Activated naive CD4-positive, alpha-beta T cell treated with anti-CD3 and anti-CD28 coated beads, Interleukin-2, amount 50 U/mL, for 24 hours (primary cell): Measurements from ENCODE around the gene C6orf89.

Source experiments
- H3K27ac Mint-ChIP-seq: one replicate; pipeline ENCODE4 v1.8.0; 2021; ENCODE audit warnings: mild to moderate bottlenecking, mixed read lengths
- H3K27me3 Mint-ChIP-seq: one replicate; pipeline ENCODE4 v1.8.0; 2021; ENCODE audit warnings: mixed read lengths
- H3K36me3 Mint-ChIP-seq: one replicate; pipeline ENCODE4 v1.8.0; 2021; ENCODE audit warnings: mixed read lengths
- H3K4me1 Mint-ChIP-seq: one replicate; pipeline ENCODE4 v1.8.0; 2021; ENCODE audit warnings: mixed read lengths
- H3K4me3 Mint-ChIP-seq: one replicate; pipeline ENCODE4 v1.8.0; 2021; ENCODE audit warnings: mild to moderate bottlenecking, mixed read lengths
- H3K9me3 Mint-ChIP-seq: one replicate; pipeline ENCODE4 v1.8.0; 2021; ENCODE audit warnings: mixed read lengths

The C6orf89 gene

GRCh38 chr6:36848658-36849441 is 36.9 kb upstream of the C6orf89 start:
- peaks cover 28% of the 10 kb centered on the region for H3K36me3 Mint-ChIP-seq
- H3K4me3 Mint-ChIP-seq: no peak overlapping the region
- H3K4me1 Mint-ChIP-seq: no peaks in the 10 kb centered on the region
- H3K9me3 Mint-ChIP-seq: no peaks in the 10 kb centered on the region
- H3K27ac Mint-ChIP-seq: no peak overlapping the region
- H3K27me3 Mint-ChIP-seq: no peaks in the 10 kb centered on the region

DNA sequence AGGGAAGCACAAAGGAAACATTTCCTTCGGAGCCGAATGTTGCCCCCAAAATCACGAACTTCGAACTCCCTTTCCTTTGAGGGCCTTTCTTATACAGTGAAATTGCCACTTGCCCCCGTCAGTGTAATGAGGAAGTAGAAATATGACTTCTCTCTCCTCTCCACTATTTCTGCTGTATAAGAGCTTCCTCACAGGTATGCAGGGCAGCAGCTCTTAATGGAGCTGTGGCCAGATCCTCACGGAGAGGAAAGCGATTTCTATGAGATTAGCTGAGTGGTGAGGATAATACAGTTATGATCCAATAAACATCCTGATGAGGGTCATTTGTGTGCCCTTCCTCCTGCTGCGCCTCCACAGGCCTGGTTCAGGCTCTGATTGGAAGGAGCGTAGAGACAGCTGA is 35.7 kb upstream of the C6orf89 start:
- Mint-ChIP-seq H3K27ac (no peak overlapping the region), H3K9me3 (no peaks in the 10 kb centered on the region), H3K4me3 (no peak overlapping the region), H3K27me3 (no peaks in the 10 kb centered on the region), H3K4me1 (no peaks in the 10 kb centered on the region), H3K36me3 (peaks cover 32% of the 10 kb centered on the region)

DNA sequence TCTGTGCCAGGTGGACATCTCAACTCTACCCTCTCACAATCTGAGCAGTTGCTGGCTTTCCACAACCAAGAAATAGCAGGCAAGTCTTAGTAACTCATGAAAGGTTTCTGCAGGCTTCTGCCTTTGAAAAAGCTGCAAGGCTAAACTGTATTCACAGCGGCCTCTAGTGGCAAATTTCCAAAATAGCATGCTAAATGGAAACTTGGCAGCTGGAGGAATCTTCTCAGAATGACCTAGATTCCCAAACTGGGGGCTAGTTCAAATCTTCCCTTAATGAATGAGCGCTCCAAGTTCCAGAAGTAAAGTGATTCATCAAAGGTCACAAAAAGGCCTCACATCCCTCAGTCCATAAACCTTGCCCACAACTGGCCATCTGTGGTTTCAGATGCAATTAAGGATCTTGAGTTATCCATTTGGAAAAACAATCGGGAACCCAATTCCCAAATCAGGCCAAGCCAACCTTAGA is 34.6 kb upstream of the C6orf89 start:
- H3K4me3 Mint-ChIP-seq: no peak overlapping the region
- H3K27me3 Mint-ChIP-seq: no peaks in the 10 kb centered on the region
- H3K9me3 Mint-ChIP-seq: no peaks in the 10 kb centered on the region
- H3K36me3 Mint-ChIP-seq: peaks cover 34% of the 10 kb centered on the region
- H3K27ac Mint-ChIP-seq: no peak overlapping the region
- no peaks in the 10 kb centered on the region for H3K4me1 Mint-ChIP-seq

GRCh38 chr6:36851626-36852025 is 34.1 kb upstream of the C6orf89 start:
- no peaks in the 10 kb centered on the region for H3K27me3 Mint-ChIP-seq
- H3K4me1 Mint-ChIP-seq: no peaks in the 10 kb centered on the region
- H3K27ac Mint-ChIP-seq: no peak overlapping the region
- no peaks in the 10 kb centered on the region for H3K9me3 Mint-ChIP-seq
- no peak overlapping the region for H3K4me3 Mint-ChIP-seq
- H3K36me3 Mint-ChIP-seq: peaks cover 37% of the 10 kb centered on the region

DNA sequence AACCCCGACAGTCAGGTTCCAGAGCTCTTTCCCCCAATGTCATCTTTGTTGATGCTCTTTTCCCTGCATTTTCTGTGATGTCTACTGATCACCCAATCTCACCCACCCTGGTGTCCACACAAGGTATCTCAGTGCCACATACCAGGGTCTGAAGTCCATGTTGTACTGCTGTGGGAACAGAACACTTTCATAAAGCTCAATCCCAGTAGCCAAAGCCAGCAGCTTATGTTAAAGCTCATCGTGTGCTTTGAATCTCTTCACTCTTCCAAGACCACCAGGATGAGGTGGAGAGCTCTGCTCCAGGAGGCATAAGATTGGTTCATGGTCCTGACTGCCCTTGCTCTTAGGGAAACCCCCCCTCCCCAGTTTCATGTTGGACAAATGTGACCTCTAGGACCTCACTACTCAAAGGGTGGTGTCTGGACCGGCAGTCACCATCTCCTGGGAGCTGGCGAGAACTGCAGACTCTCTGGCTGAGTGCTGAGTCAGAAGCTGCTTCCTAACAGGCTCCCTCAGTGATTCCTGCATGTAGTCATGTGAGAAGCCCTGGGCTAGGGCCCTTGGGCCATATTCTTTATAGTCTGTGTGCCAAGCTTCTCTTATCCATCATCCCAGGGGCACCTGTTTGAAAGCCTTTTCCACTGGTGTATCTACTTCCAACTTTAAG is 33.1 kb upstream of the C6orf89 start:
- no peak overlapping the region for H3K27ac Mint-ChIP-seq
- H3K9me3 Mint-ChIP-seq: no peaks in the 10 kb centered on the region
- peaks cover 39% of the 10 kb centered on the region for H3K36me3 Mint-ChIP-seq
- no peak overlapping the region for H3K4me3 Mint-ChIP-seq
- no peaks in the 10 kb centered on the region for H3K27me3 Mint-ChIP-seq
- no peaks in the 10 kb centered on the region for H3K4me1 Mint-ChIP-seq

DNA sequence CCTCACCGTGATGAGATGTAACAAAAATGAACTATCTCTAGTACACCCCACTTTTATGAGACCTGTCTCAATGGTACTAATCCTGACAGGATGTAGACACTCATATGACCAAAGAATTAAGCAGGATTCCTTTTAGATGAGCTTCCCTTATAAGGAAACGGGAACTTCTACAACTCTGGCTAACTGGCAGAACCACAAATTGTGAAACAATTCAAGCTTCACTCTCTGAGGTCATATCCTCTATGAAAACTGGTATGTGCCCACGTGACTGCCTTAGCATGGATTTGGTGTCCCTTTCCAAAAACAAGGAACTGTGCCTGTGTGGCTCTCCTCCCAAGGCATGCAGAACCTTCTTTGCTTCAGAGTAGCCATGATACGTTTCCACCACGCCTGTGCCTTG is 32.4 kb upstream of the C6orf89 start:
- no peaks in the 10 kb centered on the region for H3K4me1 Mint-ChIP-seq
- no peaks in the 10 kb centered on the region for H3K9me3 Mint-ChIP-seq
- no peaks in the 10 kb centered on the region for H3K27me3 Mint-ChIP-seq
- no peak overlapping the region for H3K27ac Mint-ChIP-seq
- H3K4me3 Mint-ChIP-seq: no peak overlapping the region
- peaks cover 39% of the 10 kb centered on the region for H3K36me3 Mint-ChIP-seq

DNA sequence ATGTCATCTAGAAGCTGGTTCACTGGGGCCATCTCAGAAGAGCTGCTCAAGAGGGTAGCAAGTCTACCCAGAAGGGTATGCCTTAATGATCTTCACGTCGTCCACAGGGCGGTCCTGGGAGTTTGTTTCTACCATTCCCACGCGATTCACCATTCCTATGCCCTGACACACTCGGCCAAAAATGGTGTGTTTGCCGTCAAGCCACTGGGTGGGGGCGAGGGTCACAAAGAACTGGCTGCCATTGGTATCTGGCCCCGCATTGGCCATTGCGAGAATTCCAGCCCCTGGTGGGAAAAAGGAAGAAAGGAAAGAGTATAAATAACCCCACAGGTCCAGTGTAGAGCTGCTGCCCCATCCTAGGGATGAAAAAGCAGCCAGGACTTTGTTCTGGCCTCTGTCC is 30.0 kb upstream of the C6orf89 start:
- Mint-ChIP-seq H3K27ac (no peak overlapping the region), H3K9me3 (no peaks in the 10 kb centered on the region), H3K4me1 (no peaks in the 10 kb centered on the region), H3K4me3 (no peak overlapping the region), H3K36me3 (peaks cover 29% of the 10 kb centered on the region), H3K27me3 (no peaks in the 10 kb centered on the region)

- H3K27me3 Mint-ChIP-seq: no peaks in the 10 kb centered on the region
- H3K27ac Mint-ChIP-seq: no peak overlapping the region
- H3K9me3 Mint-ChIP-seq: no peaks in the 10 kb centered on the region
- no peaks in the 10 kb centered on the region for H3K4me1 Mint-ChIP-seq
- peaks cover 25% of the 10 kb centered on the region for H3K36me3 Mint-ChIP-seq
- no peak overlapping the region for H3K4me3 Mint-ChIP-seq
These were observed 29.5 kb upstream of the C6orf89 start for GRCh38 chr6:36856277-36856676.

DNA sequence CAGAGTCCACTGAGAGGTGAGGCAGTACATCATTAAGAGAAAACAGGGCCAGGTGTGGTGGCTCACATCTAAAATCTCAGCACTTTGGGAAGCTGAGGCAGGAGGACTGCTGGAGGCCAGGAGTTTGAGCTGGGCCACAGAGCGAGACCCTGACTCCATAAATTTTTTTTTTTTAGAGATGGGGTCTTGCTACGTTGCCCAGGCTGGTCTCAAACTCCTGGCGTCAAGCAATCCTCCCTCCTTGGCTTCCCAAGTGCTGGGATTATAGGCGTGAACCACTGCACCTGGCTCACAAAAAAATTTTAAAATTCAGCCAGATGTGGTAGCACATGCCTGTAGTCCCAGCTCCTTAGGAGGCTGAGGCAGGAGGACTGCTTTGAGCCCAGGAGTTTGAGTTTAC is 28.4 kb upstream of the C6orf89 start:
- H3K4me3 Mint-ChIP-seq: no peak overlapping the region
- no peaks in the 10 kb centered on the region for H3K9me3 Mint-ChIP-seq
- peaks cover 22% of the 10 kb centered on the region for H3K36me3 Mint-ChIP-seq
- H3K27me3 Mint-ChIP-seq: no peaks in the 10 kb centered on the region
- no peak overlapping the region for H3K27ac Mint-ChIP-seq
- no peaks in the 10 kb centered on the region for H3K4me1 Mint-ChIP-seq

- H3K4me3 Mint-ChIP-seq: no peak overlapping the region
- H3K36me3 Mint-ChIP-seq: peaks cover 19% of the 10 kb centered on the region
- no peaks in the 10 kb centered on the region for H3K27me3 Mint-ChIP-seq
- H3K4me1 Mint-ChIP-seq: peaks cover 4% of the 10 kb centered on the region
- H3K9me3 Mint-ChIP-seq: no peaks in the 10 kb centered on the region
- no peak overlapping the region for H3K27ac Mint-ChIP-seq
These were observed 27.3 kb upstream of the C6orf89 start for GRCh38 chr6:36858407-36858981.

- Mint-ChIP-seq H3K4me1 (peaks cover 16% of the 10 kb centered on the region), H3K36me3 (peaks cover 18% of the 10 kb centered on the region), H3K27ac (no peak overlapping the region), H3K27me3 (no peaks in the 10 kb centered on the region), H3K9me3 (no peaks in the 10 kb centered on the region), H3K4me3 (no peak overlapping the region)
These were observed 25.6 kb upstream of the C6orf89 start for GRCh38 chr6:36860126-36860525.

- no peak overlapping the region for H3K4me3 Mint-ChIP-seq
- no peak overlapping the region for H3K27ac Mint-ChIP-seq
- H3K9me3 Mint-ChIP-seq: no peaks in the 10 kb centered on the region
- no peaks in the 10 kb centered on the region for H3K27me3 Mint-ChIP-seq
- H3K4me1 Mint-ChIP-seq: peaks cover 36% of the 10 kb centered on the region
- peaks cover 18% of the 10 kb centered on the region for H3K36me3 Mint-ChIP-seq
These were observed 23.4 kb upstream of the C6orf89 start for GRCh38 chr6:36862164-36862847.

DNA sequence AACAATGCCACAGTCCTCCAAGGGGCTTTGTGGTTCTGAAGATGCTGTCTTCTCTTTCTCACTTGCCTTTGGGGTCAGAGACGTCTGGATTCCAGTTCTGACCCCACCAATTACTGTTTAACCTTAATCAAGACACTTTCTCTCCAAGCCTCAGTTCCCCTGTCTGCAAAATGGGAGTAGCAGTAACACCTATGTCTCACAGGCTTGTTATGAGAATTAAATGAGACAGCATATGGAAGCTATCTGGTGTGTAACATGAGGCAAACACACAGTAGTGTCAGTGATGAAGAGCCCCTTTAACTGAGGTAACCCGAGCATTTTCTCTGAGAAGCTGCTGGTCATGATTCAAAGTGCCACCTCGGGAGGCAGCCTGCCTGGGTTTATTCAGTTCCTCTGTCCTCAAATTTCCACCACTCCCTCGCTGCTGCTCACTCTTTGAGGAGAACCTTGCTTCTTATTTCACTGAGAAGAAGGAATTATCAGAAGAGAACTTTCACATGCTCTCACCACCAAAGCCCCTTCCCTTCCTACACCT is 22.8 kb upstream of the C6orf89 start:
- Mint-ChIP-seq H3K36me3 (peaks cover 22% of the 10 kb centered on the region), H3K27me3 (no peaks in the 10 kb centered on the region), H3K4me3 (no peak overlapping the region), H3K9me3 (no peaks in the 10 kb centered on the region), H3K27ac (no peak overlapping the region), H3K4me1 (peaks cover 42% of the 10 kb centered on the region)

- Mint-ChIP-seq H3K36me3 (peaks cover 25% of the 10 kb centered on the region), H3K4me3 (no peak overlapping the region), H3K27me3 (no peaks in the 10 kb centered on the region), H3K27ac (no peak overlapping the region), H3K9me3 (no peaks in the 10 kb centered on the region), H3K4me1 (peaks cover 50% of the 10 kb centered on the region)
These were observed 21.8 kb upstream of the C6orf89 start for GRCh38 chr6:36863670-36864540.

- H3K27ac Mint-ChIP-seq: peak overlapping the region; percentile 52
- peak overlapping the region; percentile 11 for H3K4me3 Mint-ChIP-seq
- peaks cover 30% of the 10 kb centered on the region for H3K36me3 Mint-ChIP-seq
- H3K27me3 Mint-ChIP-seq: no peaks in the 10 kb centered on the region
- H3K9me3 Mint-ChIP-seq: no peaks in the 10 kb centered on the region
- H3K4me1 Mint-ChIP-seq: peaks cover 65% of the 10 kb centered on the region
These were observed 19.9 kb upstream of the C6orf89 start for GRCh38 chr6:36865835-36866234.
